ENCODE measurements around the gene MMP8.
"Not testable (repeated sequence)": the region's sequence is repeated elsewhere in the genome, so short reads cannot be mapped to it uniquely, and the experiment has no call there.

MMP8 gene

DNA sequence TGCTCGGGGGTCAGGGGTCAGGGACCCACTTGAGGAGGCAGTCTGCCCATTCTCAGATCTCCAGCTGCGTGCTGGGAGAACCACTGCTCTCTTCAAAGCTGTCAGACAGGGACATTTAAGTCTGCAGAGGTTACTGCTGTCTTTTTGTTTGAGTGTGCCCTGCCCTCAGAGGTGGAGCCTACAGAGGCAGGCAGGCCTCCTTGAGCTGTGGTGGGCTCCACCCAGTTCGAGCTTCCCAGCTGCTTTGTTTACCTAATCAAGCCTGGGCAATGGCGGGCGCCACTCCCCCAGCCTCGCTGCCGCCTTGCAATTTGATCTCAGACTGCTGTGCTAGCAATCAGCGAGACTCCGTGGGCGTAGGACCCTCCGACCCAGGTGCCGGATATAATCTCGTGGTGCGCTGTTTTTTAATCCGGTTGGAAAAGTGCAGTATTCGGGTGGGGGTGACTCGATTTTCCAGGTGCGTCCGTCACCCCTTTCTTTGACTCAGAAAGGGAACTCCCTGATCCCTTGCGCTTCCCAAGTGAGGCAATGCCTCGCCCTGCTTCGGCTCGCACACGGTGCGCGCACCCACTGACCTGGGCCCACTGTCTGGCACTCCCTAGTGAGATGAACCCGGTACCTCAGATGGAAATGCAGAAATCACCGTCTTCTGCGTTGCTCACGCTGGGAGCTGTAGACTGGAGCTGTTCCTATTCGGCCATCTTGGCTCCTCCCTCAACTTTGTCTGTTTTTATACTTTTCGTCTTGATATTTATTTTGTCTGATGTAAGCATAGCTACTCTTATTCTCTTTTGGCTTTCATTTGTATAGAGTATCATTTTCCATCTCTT lies 22.2 kb upstream of the MMP8 start:
- not testable (repeated sequence) for H3K4me1 ChIP-seq (ENCODE audit: insufficient read depth, low read length); H3K9me3 ChIP-seq (ENCODE audit: control insufficient read depth, insufficient read depth, low read length); H3K36me3 ChIP-seq (ENCODE audit: insufficient read depth, low read length)
- H3K9ac ChIP-seq (ENCODE audit: low read depth, low read length), result peak overlapping the region; percentile 53

DNA sequence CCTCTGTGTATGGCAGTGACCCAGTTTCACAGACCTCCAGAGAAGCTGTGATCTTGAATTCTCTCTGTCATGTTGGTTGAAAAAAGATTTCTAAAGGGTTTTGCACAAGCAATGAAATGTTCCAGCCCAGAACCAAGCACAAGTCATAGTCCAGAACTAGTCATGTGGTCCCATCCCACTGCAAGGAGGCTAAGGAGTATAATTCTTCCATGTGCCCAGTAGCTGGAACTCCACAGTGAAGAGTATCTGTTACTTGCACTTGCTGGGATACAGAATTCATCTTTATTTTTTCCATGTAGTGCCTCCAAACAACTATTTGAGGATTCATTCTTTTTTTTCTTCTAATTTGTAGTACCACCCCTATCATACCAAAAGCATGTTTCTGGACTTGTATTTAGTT lies 9.9 kb upstream of the MMP8 start:
- H3K9ac ChIP-seq (ENCODE audit: low read depth, low read length), result no peak overlapping the region
- H3K9me3 ChIP-seq (ENCODE audit: control insufficient read depth, insufficient read depth, low read length), result no peaks in the 10 kb centered on the region; the same call in 1 of the 2 replicates
- H3K36me3 ChIP-seq (ENCODE audit: insufficient read depth, low read length), result no peaks in the 10 kb centered on the region
- no peaks in the 10 kb centered on the region for H3K4me1 ChIP-seq (ENCODE audit: insufficient read depth, low read length)

DNA sequence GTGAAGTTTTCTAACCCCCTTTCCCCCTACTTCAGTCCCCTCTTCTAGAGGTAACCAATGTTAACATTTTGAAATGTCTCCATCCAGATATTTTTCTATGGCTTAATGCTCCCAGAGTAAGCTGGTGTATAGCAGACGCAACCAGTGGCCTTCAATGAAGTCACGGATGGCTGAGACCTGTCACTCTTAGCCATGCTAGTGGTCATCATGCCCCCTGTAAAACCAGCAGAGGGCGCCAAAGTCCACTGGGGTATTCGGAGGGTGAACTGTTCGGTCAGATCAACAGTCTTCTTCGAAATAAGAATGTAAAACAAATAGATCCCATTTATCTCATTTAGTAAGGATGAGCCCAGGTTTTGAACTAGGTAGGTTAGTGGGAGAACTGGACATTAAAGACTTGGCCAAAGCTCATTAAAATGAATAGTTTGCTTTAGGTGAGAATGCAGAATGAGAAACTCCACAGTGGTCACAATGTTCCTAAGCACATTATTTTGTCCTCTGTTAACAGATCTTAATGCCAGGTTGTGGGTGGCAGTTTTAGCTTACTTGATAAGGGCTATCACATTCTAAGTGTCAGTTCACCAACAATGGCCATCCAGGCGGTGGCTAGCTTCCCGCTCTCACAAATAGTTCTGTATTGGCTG lies 8.6 kb upstream of the MMP8 start:
- no peaks in the 10 kb centered on the region for H3K36me3 ChIP-seq (ENCODE audit: insufficient read depth, low read length)
- no peak overlapping the region for H3K9ac ChIP-seq (ENCODE audit: low read depth, low read length)
- H3K9me3 ChIP-seq (ENCODE audit: control insufficient read depth, insufficient read depth, low read length), result no peaks in the 10 kb centered on the region
- no peaks in the 10 kb centered on the region for H3K4me1 ChIP-seq (ENCODE audit: insufficient read depth, low read length)

DNA sequence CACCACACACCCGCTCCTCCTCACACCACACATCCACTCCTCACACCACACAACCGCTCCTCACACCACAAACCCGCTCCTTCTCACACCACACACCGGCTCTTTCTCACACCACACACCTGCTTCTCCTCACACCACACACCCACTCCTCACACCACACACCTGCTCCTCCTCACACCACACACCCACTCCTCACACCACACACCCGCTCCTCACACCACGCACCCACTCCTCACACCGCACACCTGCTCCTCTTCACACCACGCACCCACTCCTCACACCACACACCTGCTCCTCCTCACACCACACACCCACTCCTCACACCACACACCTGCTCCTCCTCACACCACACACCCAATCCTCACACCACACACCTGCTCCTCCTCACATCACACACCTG lies 6.2 kb upstream of the MMP8 start:
- not testable (repeated sequence) for H3K9ac ChIP-seq (ENCODE audit: low read depth, low read length); H3K4me1 ChIP-seq (ENCODE audit: insufficient read depth, low read length); H3K36me3 ChIP-seq (ENCODE audit: insufficient read depth, low read length); H3K9me3 ChIP-seq (ENCODE audit: control insufficient read depth, insufficient read depth, low read length)

DNA sequence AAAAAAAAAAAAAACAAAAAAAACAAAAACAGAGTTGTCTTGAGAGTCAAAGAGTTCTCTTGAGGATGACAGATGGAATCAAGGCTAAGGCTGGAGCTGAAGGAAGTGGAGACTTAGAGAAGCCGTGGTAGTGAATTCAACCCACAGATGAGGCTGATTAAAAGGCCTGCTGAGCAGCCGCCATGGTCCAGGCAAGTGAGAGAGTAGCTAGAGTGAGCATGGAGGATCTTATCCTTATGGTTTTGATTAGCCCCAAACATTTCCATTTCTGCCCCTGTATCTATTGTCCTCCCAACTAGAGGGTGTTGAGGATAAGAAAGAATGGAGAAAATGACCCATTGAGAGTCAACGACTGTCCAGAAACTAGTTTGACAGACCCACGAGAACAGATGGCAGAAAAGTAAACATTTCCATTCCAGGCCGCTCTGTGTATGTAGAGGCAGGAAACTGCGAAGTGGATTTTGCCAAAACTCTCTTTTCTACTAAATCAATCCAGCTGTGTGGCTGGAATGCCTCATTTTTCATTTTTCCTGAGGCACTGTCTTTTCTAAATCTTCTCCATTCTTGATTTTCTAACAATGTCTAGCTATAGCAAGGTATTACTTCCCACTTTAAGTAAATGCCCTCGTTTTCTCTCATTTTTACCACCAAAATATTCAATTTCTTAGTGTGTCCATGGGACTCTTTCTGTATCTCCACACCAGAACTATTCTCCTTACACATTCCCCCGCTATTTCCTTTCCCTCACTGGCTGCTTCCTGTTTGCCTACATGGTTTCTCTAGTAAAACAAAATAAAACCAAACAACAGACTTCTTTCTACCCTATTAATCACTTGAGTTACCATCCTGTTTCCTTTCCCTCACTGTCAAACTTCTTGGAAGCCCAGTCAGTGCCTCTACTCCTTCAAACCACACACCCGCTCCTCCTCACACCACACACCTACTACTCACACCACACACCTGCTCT lies 5.4 kb upstream of the MMP8 start:
- H3K4me1 ChIP-seq (ENCODE audit: insufficient read depth, low read length), result no peaks in the 10 kb centered on the region
- H3K9ac ChIP-seq (ENCODE audit: low read depth, low read length), result no peak overlapping the region

DNA sequence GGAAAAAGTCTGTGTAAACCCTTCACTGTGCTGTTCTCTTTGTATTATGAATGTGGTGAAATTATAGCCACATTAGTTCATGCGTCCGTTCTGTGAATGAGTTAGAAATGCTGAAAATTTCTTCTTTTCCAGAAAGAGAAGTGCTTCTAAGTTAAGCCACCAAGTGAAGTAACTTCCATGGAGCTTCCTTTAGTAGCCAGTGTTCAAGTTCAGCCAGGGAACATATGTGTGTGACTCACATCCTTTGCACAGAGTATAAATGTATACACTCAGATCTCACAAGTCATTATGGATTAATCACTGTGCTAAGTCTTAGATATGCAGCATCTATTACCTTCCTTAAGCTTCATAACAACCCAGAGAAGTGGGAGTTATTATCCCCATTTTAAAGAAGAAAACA lies 3.1 kb upstream of the MMP8 start:
- no peak overlapping the region for H3K9ac ChIP-seq (ENCODE audit: low read depth, low read length)
- no peaks in the 10 kb centered on the region for H3K9me3 ChIP-seq (ENCODE audit: control insufficient read depth, insufficient read depth, low read length)
- H3K36me3 ChIP-seq (ENCODE audit: insufficient read depth, low read length), result no peaks in the 10 kb centered on the region
- H3K4me1 ChIP-seq (ENCODE audit: insufficient read depth, low read length), result no peaks in the 10 kb centered on the region

More for the DNA sequence above, 5.4 kb upstream of the MMP8 start:
- Histone ChIP-seq H3K9me3 (ENCODE audit: control insufficient read depth, insufficient read depth, low read length) (no peaks in the 10 kb centered on the region), H3K36me3 (ENCODE audit: insufficient read depth, low read length) (no peaks in the 10 kb centered on the region)

DNA sequence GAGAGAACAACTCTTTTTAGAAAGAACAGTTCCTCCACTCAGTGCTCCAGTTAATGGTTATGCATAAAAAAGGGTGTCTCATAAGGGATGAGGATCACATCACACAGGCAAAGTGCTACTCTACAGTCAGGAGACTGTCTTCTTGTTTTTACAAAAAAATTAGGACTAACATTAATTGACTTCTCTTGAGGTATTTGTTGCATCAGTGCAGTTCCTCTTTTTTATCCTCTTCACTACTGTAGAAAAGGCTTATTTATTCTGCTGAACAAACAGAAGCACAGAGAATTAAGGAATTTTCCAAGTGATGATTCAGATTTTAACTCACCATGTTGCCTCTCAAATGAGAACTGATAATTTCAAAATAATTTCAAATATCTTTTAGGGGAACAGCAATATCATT lies 1.9 kb downstream of the MMP8 start:
- Histone ChIP-seq H3K4me1 (ENCODE audit: insufficient read depth, low read length) (no peaks in the 10 kb centered on the region), H3K9ac (ENCODE audit: low read depth, low read length) (no peak overlapping the region), H3K9me3 (ENCODE audit: control insufficient read depth, insufficient read depth, low read length) (no peaks in the 10 kb centered on the region), H3K36me3 (ENCODE audit: insufficient read depth, low read length) (no peaks in the 10 kb centered on the region)

DNA sequence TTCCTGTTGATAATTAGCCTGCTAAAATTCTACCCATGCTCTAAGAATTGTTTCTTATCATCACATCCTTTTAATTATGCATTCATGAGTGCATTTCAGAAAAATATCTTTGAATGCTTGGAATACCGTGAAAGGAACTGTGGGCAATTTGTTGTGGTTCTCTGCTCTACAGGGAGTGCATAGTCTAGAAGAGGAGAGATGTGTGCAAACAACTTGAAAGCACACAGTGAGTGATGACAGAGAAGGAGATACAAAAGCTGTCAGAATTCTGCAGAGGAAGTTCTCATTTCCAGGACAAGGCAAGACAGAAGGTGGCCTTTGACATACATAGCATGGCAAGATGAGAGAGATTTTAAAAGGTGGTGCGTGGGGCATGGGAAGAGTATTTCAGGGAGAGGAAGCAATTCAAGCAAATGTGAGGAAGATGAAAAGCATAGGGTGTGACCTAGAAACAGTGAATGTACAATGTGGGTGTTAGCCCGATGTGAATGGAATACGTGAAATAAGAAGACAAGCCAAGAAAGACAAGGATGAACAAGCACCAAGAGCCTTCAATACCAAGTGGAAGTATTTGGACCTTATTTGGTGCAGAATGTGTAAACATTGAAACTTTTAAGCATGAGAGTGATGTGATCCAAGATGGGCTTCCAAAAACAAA lies 5.0 kb downstream of the MMP8 start:
- Histone ChIP-seq H3K36me3 (ENCODE audit: insufficient read depth, low read length) (no peaks in the 10 kb centered on the region), H3K4me1 (ENCODE audit: insufficient read depth, low read length) (no peaks in the 10 kb centered on the region), H3K9me3 (ENCODE audit: control insufficient read depth, insufficient read depth, low read length) (no peaks in the 10 kb centered on the region)

DNA sequence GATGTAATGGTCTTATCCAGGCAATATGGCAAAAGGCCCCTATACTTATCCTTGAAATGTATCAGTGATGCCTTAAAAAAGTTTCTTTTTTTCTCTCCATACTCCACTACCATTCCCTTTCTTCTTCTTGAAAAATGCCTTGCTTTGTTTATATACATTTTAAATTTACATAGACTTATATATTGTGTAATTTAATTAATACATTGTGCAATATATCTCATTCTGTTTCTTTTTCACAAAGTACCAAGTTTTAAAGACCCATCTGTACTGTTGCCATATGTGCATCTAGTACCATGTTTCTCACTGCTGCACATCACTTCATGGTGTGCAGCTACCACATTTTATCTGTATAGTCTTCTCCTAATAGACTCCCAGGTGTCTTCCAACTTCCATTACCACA lies 7.5 kb downstream of the MMP8 start:
- no peak overlapping the region for H3K9ac ChIP-seq (ENCODE audit: low read depth, low read length)
- H3K4me1 ChIP-seq (ENCODE audit: insufficient read depth, low read length), result no peaks in the 10 kb centered on the region
- no peaks in the 10 kb centered on the region for H3K9me3 ChIP-seq (ENCODE audit: control insufficient read depth, insufficient read depth, low read length)
- no peaks in the 10 kb centered on the region for H3K36me3 ChIP-seq (ENCODE audit: insufficient read depth, low read length)

More for the DNA sequence above, 5.0 kb downstream of the MMP8 start:
- no peak overlapping the region for H3K9ac ChIP-seq (ENCODE audit: low read depth, low read length)

DNA sequence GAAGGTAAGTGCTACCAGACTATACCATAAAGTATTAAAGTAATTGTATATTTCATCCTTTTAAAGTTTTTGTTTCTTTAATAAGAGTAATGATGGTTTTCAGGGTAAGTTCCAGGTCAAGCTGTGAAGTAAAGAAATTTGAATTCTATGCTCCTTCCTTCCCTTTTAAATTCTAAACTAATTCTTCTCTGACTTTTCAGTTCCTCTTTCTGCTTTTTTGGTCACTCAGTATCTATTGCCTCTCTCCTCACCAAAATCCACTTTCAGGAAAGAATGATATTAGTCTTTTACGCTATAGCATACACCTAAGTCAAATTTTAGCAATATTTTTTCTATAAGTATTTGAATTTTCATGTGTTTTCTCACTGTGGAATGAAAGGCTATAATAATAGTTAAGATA lies 8.2 kb downstream of the MMP8 start:
- Histone ChIP-seq H3K9ac (ENCODE audit: low read depth, low read length) (no peak overlapping the region), H3K9me3 (ENCODE audit: control insufficient read depth, insufficient read depth, low read length) (no peaks in the 10 kb centered on the region), H3K36me3 (ENCODE audit: insufficient read depth, low read length) (no peaks in the 10 kb centered on the region), H3K4me1 (ENCODE audit: insufficient read depth, low read length) (no peaks in the 10 kb centered on the region)

DNA sequence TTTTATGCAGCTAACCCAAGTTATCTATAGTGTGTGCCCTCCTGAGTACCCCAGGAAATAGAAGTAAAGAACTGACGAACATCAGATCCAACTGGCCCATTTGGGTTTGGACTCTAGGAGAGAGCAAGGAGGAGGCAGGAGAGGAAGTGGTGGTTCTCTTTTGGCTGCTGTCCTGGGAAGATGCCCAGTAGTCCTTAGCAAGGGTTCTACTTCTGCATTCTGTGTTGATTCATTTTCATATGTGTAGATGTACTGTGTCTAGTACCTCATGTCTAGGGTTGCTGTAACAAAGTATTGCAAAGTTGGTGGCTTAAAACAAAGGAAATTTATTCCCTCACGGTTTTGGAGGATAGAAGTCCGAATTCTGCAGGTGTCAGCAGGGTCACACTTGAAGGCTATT lies 12.6 kb downstream of the MMP8 start:
- Histone ChIP-seq H3K9me3 (ENCODE audit: control insufficient read depth, insufficient read depth, low read length) (no peaks in the 10 kb centered on the region), H3K4me1 (ENCODE audit: insufficient read depth, low read length) (0 out of 2 replicates have a peak, but pooled peaks cover 6% of the 10 kb centered on the region), H3K36me3 (ENCODE audit: insufficient read depth, low read length) (no peaks in the 10 kb centered on the region)

DNA sequence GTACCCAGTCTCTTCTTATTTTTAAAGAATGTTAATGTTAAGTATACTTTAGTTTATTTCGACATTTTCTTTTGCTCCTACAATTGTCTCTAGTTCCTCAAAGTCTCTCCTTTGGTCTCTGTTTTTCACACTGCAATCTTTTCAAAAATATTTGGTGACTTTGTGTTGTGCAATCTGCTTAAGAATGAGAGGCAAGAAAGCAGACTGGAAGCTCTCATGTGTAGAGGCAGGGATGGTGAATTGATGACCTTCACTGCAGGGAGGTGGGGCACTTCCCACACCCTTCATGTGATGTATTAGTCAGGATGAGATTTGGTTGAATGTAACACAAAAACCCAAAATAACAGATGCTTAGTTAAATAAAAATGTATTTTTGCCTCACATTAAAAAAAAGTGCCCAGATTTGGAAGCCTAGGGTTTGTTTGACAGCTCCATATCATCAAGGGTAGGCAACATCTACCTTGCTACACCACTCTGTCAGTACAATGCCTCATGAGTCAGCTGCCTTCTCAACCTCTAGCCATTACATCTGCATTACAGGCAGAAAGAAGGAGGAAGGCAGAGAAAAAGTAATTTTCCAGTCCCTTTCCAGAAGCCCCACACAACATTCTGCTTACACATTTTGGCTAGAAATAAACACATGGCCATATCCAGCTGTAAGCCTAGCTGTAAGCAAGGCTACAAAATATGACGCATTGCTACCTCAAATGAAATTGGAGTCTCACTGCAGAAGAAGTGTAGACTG lies 15.4 kb downstream of the MMP8 start:
- H3K9me3 ChIP-seq (ENCODE audit: control insufficient read depth, insufficient read depth, low read length), result no peaks in the 10 kb centered on the region
- 0 out of 2 replicates have a peak, but pooled peaks cover 6% of the 10 kb centered on the region for H3K4me1 ChIP-seq (ENCODE audit: insufficient read depth, low read length)
- no peak overlapping the region for H3K9ac ChIP-seq (ENCODE audit: low read depth, low read length)
- no peaks in the 10 kb centered on the region for H3K36me3 ChIP-seq (ENCODE audit: insufficient read depth, low read length)

More for the DNA sequence above, 12.6 kb downstream of the MMP8 start:
- H3K9ac ChIP-seq (ENCODE audit: low read depth, low read length), result no peak overlapping the region

DNA sequence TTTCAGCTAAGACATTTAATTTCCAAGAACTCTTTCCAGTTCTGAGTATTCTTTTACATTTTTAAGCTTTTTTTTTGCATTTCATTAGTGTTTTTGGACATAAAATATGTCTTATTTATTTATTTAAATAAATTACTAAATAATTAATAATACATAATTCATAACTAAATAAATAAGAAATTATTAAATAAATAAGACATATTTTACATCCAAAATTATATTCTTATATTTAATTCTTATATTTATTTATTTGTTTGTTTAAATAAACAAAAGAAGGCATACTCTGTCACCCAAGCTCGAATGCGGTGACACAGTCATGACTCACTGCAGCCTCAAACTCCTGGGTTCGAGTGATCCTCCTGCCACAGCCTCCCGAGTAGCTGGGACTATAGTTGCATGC lies 16.1 kb downstream of the MMP8 start:
- Histone ChIP-seq H3K9ac (ENCODE audit: low read depth, low read length) (no peak overlapping the region), H3K4me1 (ENCODE audit: insufficient read depth, low read length) (0 out of 2 replicates have a peak, but pooled peaks cover 6% of the 10 kb centered on the region), H3K9me3 (ENCODE audit: control insufficient read depth, insufficient read depth, low read length) (no peaks in the 10 kb centered on the region), H3K36me3 (ENCODE audit: insufficient read depth, low read length) (no peaks in the 10 kb centered on the region)
